AG09309 (cell line): ENCODE results near the gene ABCF2.
A peak's percentile ranks its signal among the peaks of the same experiment; 100 is the strongest.

Source experiments
- DNase-seq: peaks from one replicate; pipeline ENCODE4 v3.0.0-alpha.2; 2010; ENCODE audit warnings: low read depth
- H3K4me3 ChIP-seq: 2 replicates; pipeline ENCODE4 v1.5.1; 2011; ENCODE audit warnings: mild to moderate bottlenecking, low read depth, low read length, moderate library complexity; ENCODE audit not compliant: control insufficient read depth
- TF ChIP-seq, protein P1 (sequence below): IDR thresholded peaks from 2 replicates; pipeline ENCODE4 v1.5.1; 2011; ENCODE audit warnings: mild to moderate bottlenecking, low read depth, low read length, inconsistent platforms; ENCODE audit not compliant: insufficient read depth, control insufficient read depth; ENCODE audit errors: missing control alignments

Gene ABCF2

GRCh38 chr7:151250181-151251132 lies 23.5 kb upstream of the ABCF2 start:
- TF ChIP-seq, protein P1, sequence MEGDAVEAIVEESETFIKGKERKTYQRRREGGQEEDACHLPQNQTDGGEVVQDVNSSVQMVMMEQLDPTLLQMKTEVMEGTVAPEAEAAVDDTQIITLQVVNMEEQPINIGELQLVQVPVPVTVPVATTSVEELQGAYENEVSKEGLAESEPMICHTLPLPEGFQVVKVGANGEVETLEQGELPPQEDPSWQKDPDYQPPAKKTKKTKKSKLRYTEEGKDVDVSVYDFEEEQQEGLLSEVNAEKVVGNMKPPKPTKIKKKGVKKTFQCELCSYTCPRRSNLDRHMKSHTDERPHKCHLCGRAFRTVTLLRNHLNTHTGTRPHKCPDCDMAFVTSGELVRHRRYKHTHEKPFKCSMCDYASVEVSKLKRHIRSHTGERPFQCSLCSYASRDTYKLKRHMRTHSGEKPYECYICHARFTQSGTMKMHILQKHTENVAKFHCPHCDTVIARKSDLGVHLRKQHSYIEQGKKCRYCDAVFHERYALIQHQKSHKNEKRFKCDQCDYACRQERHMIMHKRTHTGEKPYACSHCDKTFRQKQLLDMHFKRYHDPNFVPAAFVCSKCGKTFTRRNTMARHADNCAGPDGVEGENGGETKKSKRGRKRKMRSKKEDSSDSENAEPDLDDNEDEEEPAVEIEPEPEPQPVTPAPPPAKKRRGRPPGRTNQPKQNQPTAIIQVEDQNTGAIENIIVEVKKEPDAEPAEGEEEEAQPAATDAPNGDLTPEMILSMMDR = no peak
- DNase-seq = no peak
- H3K4me3 ChIP-seq = no peak overlapping the region; the same call in 1 of the 2 replicates

- peak overlapping the region; percentile 81; the same call in 1 of the 2 replicates for H3K4me3 ChIP-seq
- no peak for DNase-seq
- TF ChIP-seq, protein P1 = no peak
Measured at GRCh38 chr7:151249732-151250072, 22.7 kb upstream of the ABCF2 start.

- TF ChIP-seq, protein P1 = no peak
- DNase-seq = no peak
- peak overlapping the region; percentile 81 for H3K4me3 ChIP-seq
Measured at GRCh38 chr7:151249034-151249731, 22.2 kb upstream of the ABCF2 start.

DNA sequence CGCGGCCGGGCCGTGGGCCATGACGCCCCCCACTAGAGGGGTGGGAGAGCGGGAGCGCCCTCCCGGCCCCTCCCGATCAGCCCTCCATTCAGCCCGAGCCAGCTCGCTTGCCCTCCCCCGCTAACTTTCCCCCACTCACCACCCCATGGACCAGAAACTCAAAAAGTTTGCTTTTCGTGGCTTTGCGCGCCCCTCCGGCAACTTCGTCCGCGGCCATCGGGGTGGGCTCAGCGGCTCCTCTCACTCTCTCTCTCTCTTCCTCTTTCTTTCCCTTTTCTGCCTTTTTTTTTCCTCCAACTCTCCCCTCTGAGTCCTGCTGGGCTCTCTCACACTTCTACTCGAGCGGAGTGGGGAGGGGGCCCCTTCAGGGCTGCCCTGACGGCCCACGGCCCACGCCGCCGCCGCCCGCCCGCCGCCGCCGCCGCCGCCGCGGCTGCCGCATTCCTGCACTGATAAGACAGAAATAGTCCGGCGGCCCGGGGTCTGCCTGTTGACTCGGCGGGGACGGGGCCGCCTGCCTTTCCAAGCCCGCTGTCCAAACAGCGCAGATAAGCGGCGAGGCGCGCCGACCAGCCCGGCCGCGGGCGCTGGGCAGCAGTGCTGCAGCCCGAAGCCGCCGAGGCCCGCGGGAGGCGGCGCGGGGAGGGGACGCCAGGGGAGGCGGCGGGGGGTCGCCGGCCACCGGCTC lies 21.5 kb upstream of the ABCF2 start, which contains the start of gene SMARCD3:
SMARCD3 (minus strand) TSS at position 349 of the 688 bp plus-strand sequence; CDS start at position 217, 132 bp downstream.
- no peak for DNase-seq
- TF ChIP-seq, protein P1 = no peak
- peak within 1 kb of the TSS; percentile 81 for H3K4me3 ChIP-seq

GRCh38 chr7:151247611-151248345 lies 20.8 kb upstream of the ABCF2 start:
- H3K4me3 ChIP-seq = peak overlapping the region; percentile 81
- TF ChIP-seq, protein P1 = no peak
- DNase-seq = no peak
